SHP77 (cell line): Measurements from ENCODE around the gene OSTM1.

Experiments used
- DNase-seq, 2 experiments: peaks; one replicate each; lab custom pipeline; 2025; lab: John Stamatoyannopoulos, UW

OSTM1 gene

GRCh38 chr6:108102965-108103364 lies 28.4 kb upstream of the OSTM1 start:
- DNase-seq, result no peak

GRCh38 chr6:108100003-108100402 lies 25.5 kb upstream of the OSTM1 start:
- no peak for DNase-seq

GRCh38 chr6:108097882-108098281 lies 23.3 kb upstream of the OSTM1 start:
- no peak for DNase-seq

GRCh38 chr6:108093781-108094300 lies 19.3 kb upstream of the OSTM1 start:
- no peak for DNase-seq

GRCh38 chr6:108091288-108091687 lies 16.7 kb upstream of the OSTM1 start:
- DNase-seq, result no peak

GRCh38 chr6:108083349-108083748 lies 8.8 kb upstream of the OSTM1 start:
- no peak for DNase-seq

- DNase-seq, result no peak
Observed at GRCh38 chr6:108082539-108082938, 8.0 kb upstream of the OSTM1 start.

GRCh38 chr6:108080010-108080780 lies 5.7 kb upstream of the OSTM1 start:
- DNase-seq, result no peak

- DNase-seq, result no peak
Observed at GRCh38 chr6:108078191-108078590, 3.6 kb upstream of the OSTM1 start.

- no peak for DNase-seq
Observed at GRCh38 chr6:108074057-108074358, 533 bp downstream of the OSTM1 start.

GRCh38 chr6:108071736-108072276 lies 2.7 kb downstream of the OSTM1 start:
- no peak for DNase-seq

- no peak for DNase-seq
Observed at GRCh38 chr6:108068618-108069017, 5.9 kb downstream of the OSTM1 start.

GRCh38 chr6:108068182-108068581 lies 6.4 kb downstream of the OSTM1 start:
- DNase-seq, result no peak

- DNase-seq, result no peak
Observed at GRCh38 chr6:108052706-108053105, 21.8 kb downstream of the OSTM1 start.

GRCh38 chr6:108051481-108051880 lies 23.1 kb downstream of the OSTM1 start:
- DNase-seq, result no peak

- DNase-seq, result no peak
Observed at GRCh38 chr6:108039681-108040080, 34.9 kb downstream of the OSTM1 start.

GRCh38 chr6:108036884-108037283 lies 37.7 kb downstream of the OSTM1 start:
- DNase-seq, result no peak

- DNase-seq, result no peak
Observed at GRCh38 chr6:108031968-108032367, 42.6 kb downstream of the OSTM1 start.

- no peak for DNase-seq
Observed at GRCh38 chr6:108030211-108030610, 44.3 kb downstream of the OSTM1 start.

GRCh38 chr6:108029226-108029921 lies 45.2 kb downstream of the OSTM1 start:
- no peak for DNase-seq

- DNase-seq, result no peak
Observed at GRCh38 chr6:108027594-108027993, 46.9 kb downstream of the OSTM1 start.

GRCh38 chr6:108027056-108027455 lies 47.5 kb downstream of the OSTM1 start:
- no peak for DNase-seq

GRCh38 chr6:108024427-108025073 lies 50.0 kb downstream of the OSTM1 start:
- no peak for DNase-seq
